ENCODE results near the gene PCID2.

PCID2 gene

GRCh38 chr13:113145496-113145895, 63.0 kb downstream of the PCID2 start:
- H3K36me3 ChIP-seq (ENCODE audit: insufficient read depth, low read length) = no peaks in the 10 kb centered on the region
- H3K4me1 ChIP-seq (ENCODE audit: insufficient read depth, low read length) = no peaks in the 10 kb centered on the region
- no peaks in the 10 kb centered on the region for H3K27me3 ChIP-seq (ENCODE audit: control insufficient read depth in 1 of 2, insufficient read depth in 2 of 2, low read length in 2 of 2)

GRCh38 chr13:113144255-113144629, 64.2 kb downstream of the PCID2 start:
- no peak overlapping the region for H3K4me3 ChIP-seq (ENCODE audit: low read depth in 1 of 2, low read length in 2 of 2)
- no peak overlapping the region for H3K9ac ChIP-seq (ENCODE audit: low read length)
- H3K27me3 ChIP-seq (ENCODE audit: control insufficient read depth in 1 of 2, insufficient read depth in 2 of 2, low read length in 2 of 2) = no peaks in the 10 kb centered on the region
- H3K36me3 ChIP-seq (ENCODE audit: insufficient read depth, low read length) = no peaks in the 10 kb centered on the region
- no peaks in the 10 kb centered on the region for H3K9me3 ChIP-seq (ENCODE audit: low read length)
- no peaks in the 10 kb centered on the region for H3K4me1 ChIP-seq (ENCODE audit: insufficient read depth, low read length)
- no peak overlapping the region for H3K27ac ChIP-seq (ENCODE audit: low read depth, low read length)

More at GRCh38 chr13:113145496-113145895, 63.0 kb downstream of the PCID2 start:
- H3K27ac ChIP-seq (ENCODE audit: low read depth, low read length) = no peak overlapping the region
- H3K9me3 ChIP-seq (ENCODE audit: low read length) = no peaks in the 10 kb centered on the region
- no peak overlapping the region for H3K4me3 ChIP-seq (ENCODE audit: low read depth in 1 of 2, low read length in 2 of 2)
- no peak overlapping the region for H3K9ac ChIP-seq (ENCODE audit: low read length)

GRCh38 chr13:113143466-113144254, 64.8 kb downstream of the PCID2 start:
- Histone ChIP-seq H3K36me3 (ENCODE audit: insufficient read depth, low read length) (no peaks in the 10 kb centered on the region), H3K9ac (ENCODE audit: low read length) (no peak overlapping the region), H3K4me1 (ENCODE audit: insufficient read depth, low read length) (no peaks in the 10 kb centered on the region), H3K27ac (ENCODE audit: low read depth, low read length) (no peak overlapping the region), H3K9me3 (ENCODE audit: low read length) (no peaks in the 10 kb centered on the region), H3K27me3 (ENCODE audit: control insufficient read depth in 1 of 2, insufficient read depth in 2 of 2, low read length in 2 of 2) (no peaks in the 10 kb centered on the region), H3K4me3 (ENCODE audit: low read depth in 1 of 2, low read length in 2 of 2) (no peak overlapping the region)

- Histone ChIP-seq H3K27me3 (ENCODE audit: control insufficient read depth in 1 of 2, insufficient read depth in 2 of 2, low read length in 2 of 2) (no peaks in the 10 kb centered on the region), H3K27ac (ENCODE audit: low read depth, low read length) (no peak overlapping the region), H3K9ac (ENCODE audit: low read length) (no peak overlapping the region), H3K4me3 (ENCODE audit: low read depth in 1 of 2, low read length in 2 of 2) (no peak overlapping the region), H3K36me3 (ENCODE audit: insufficient read depth, low read length) (no peaks in the 10 kb centered on the region), H3K4me1 (ENCODE audit: insufficient read depth, low read length) (no peaks in the 10 kb centered on the region), H3K9me3 (ENCODE audit: low read length) (no peaks in the 10 kb centered on the region)
Observed at GRCh38 chr13:113142876-113143275, 65.6 kb downstream of the PCID2 start.

GRCh38 chr13:113141601-113141970, 66.9 kb downstream of the PCID2 start:
- no peak overlapping the region for H3K4me3 ChIP-seq (ENCODE audit: low read depth in 1 of 2, low read length in 2 of 2)
- H3K9me3 ChIP-seq (ENCODE audit: low read length) = no peaks in the 10 kb centered on the region
- no peaks in the 10 kb centered on the region for H3K4me1 ChIP-seq (ENCODE audit: insufficient read depth, low read length)
- no peak overlapping the region for H3K9ac ChIP-seq (ENCODE audit: low read length)
- no peaks in the 10 kb centered on the region for H3K36me3 ChIP-seq (ENCODE audit: insufficient read depth, low read length)
- H3K27ac ChIP-seq (ENCODE audit: low read depth, low read length) = no peak overlapping the region
- no peaks in the 10 kb centered on the region for H3K27me3 ChIP-seq (ENCODE audit: control insufficient read depth in 1 of 2, insufficient read depth in 2 of 2, low read length in 2 of 2)

GRCh38 chr13:113140677-113141600, 67.5 kb downstream of the PCID2 start:
- no peaks in the 10 kb centered on the region for H3K4me1 ChIP-seq (ENCODE audit: insufficient read depth, low read length)

GRCh38 chr13:113139577-113139976, 68.9 kb downstream of the PCID2 start:
- H3K36me3 ChIP-seq (ENCODE audit: insufficient read depth, low read length) = no peaks in the 10 kb centered on the region
- no peak overlapping the region for H3K4me3 ChIP-seq (ENCODE audit: low read depth in 1 of 2, low read length in 2 of 2)
- no peaks in the 10 kb centered on the region for H3K27me3 ChIP-seq (ENCODE audit: control insufficient read depth in 1 of 2, insufficient read depth in 2 of 2, low read length in 2 of 2)
- H3K9me3 ChIP-seq (ENCODE audit: low read length) = no peaks in the 10 kb centered on the region
- no peak overlapping the region for H3K27ac ChIP-seq (ENCODE audit: low read depth, low read length)
- no peaks in the 10 kb centered on the region for H3K4me1 ChIP-seq (ENCODE audit: insufficient read depth, low read length)
- H3K9ac ChIP-seq (ENCODE audit: low read length) = no peak overlapping the region

More at GRCh38 chr13:113140677-113141600, 67.5 kb downstream of the PCID2 start:
- no peaks in the 10 kb centered on the region for H3K27me3 ChIP-seq (ENCODE audit: control insufficient read depth in 1 of 2, insufficient read depth in 2 of 2, low read length in 2 of 2)
- no peak overlapping the region for H3K4me3 ChIP-seq (ENCODE audit: low read depth in 1 of 2, low read length in 2 of 2)
- no peaks in the 10 kb centered on the region for H3K36me3 ChIP-seq (ENCODE audit: insufficient read depth, low read length)
- no peak overlapping the region for H3K9ac ChIP-seq (ENCODE audit: low read length)
- H3K9me3 ChIP-seq (ENCODE audit: low read length) = no peaks in the 10 kb centered on the region
- H3K27ac ChIP-seq (ENCODE audit: low read depth, low read length) = no peak overlapping the region

GRCh38 chr13:113138792-113139551, 69.5 kb downstream of the PCID2 start:
- no peaks in the 10 kb centered on the region for H3K4me1 ChIP-seq (ENCODE audit: insufficient read depth, low read length)
- H3K36me3 ChIP-seq (ENCODE audit: insufficient read depth, low read length) = no peaks in the 10 kb centered on the region
- no peak overlapping the region for H3K9ac ChIP-seq (ENCODE audit: low read length)
- H3K27me3 ChIP-seq (ENCODE audit: control insufficient read depth in 1 of 2, insufficient read depth in 2 of 2, low read length in 2 of 2) = no peaks in the 10 kb centered on the region
- H3K9me3 ChIP-seq (ENCODE audit: low read length) = no peaks in the 10 kb centered on the region
- no peak overlapping the region for H3K4me3 ChIP-seq (ENCODE audit: low read depth in 1 of 2, low read length in 2 of 2)
- no peak overlapping the region for H3K27ac ChIP-seq (ENCODE audit: low read depth, low read length)

- no peaks in the 10 kb centered on the region for H3K9me3 ChIP-seq (ENCODE audit: low read length)
- H3K27me3 ChIP-seq (ENCODE audit: control insufficient read depth in 1 of 2, insufficient read depth in 2 of 2, low read length in 2 of 2) = no peaks in the 10 kb centered on the region
- no peaks in the 10 kb centered on the region for H3K36me3 ChIP-seq (ENCODE audit: insufficient read depth, low read length)
- H3K4me1 ChIP-seq (ENCODE audit: insufficient read depth, low read length) = no peaks in the 10 kb centered on the region
- H3K27ac ChIP-seq (ENCODE audit: low read depth, low read length) = no peak overlapping the region
- no peak overlapping the region for H3K4me3 ChIP-seq (ENCODE audit: low read depth in 1 of 2, low read length in 2 of 2)
- H3K9ac ChIP-seq (ENCODE audit: low read length) = no peak overlapping the region
Observed at GRCh38 chr13:113137691-113138298, 70.7 kb downstream of the PCID2 start.

GRCh38 chr13:113135281-113135760, 73.1 kb downstream of the PCID2 start:
- no peak overlapping the region for H3K9ac ChIP-seq (ENCODE audit: low read length)
- no peaks in the 10 kb centered on the region for H3K36me3 ChIP-seq (ENCODE audit: insufficient read depth, low read length)
- H3K27ac ChIP-seq (ENCODE audit: low read depth, low read length) = no peak overlapping the region
- no peaks in the 10 kb centered on the region for H3K9me3 ChIP-seq (ENCODE audit: low read length)
- H3K27me3 ChIP-seq (ENCODE audit: control insufficient read depth in 1 of 2, insufficient read depth in 2 of 2, low read length in 2 of 2) = peaks cover 0 to under 1% of the 10 kb centered on the region in 2 donors
- no peak overlapping the region for H3K4me3 ChIP-seq (ENCODE audit: low read depth in 1 of 2, low read length in 2 of 2)
- H3K4me1 ChIP-seq (ENCODE audit: insufficient read depth, low read length) = no peaks in the 10 kb centered on the region

Data from muscle layer of colon (tissue), 2 donors.